ENCODE measurements around the gene ZNF205. TPM values are rescaled to one million over a fixed set of nuclear protein-coding genes. Genes with fewer than 3 reads are reported as not detected.

Gene ZNF205
- total and polyA plus RNA-seq, 9 of the 15 experiments (the other 6 are each of a cell fraction or from before 2014, with no cell fraction given): 2.4 to 11.8 (median 5.1) TPM; not detected in 2

DNA sequence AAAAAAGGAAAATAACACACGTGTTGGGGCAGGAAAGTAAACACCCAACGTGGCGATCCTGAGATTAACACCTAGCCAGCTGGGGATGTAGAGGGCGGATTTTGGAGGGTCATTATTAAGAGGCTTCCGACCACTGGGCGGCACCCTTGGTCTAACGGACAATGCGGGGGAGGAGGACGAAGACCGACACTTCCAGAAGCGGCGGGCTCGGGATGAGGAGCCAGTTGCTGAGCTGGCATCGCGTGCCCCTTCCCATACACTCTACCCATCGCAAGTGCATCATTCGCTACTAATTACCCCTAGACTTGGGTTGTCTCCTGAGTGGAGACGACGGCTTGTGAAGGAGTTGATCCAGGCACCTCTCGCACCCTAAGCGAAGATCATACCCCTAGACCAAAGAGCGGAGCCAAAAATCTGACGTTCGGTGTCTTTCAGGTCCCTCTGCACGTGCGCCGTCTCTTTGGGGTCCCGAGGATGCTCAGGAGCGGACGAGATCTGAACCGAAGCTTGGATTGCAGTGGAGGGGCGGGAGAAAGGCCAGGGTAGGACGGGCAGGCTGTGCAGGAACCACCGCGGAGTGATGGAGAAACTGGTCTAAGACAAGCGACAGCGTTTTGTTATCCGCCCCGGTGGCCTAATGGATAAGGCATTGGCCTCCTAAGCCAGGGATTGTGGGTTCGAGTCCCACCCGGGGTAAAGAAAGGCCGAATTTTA lies 40.0 kb downstream of the ZNF205 start (continued):
- TF ChIP-seq MIER1 (IDR thresholded peaks at IDR 0.05; ENCODE audit: low read depth) (peak; percentile 40; the same call in 1 of the 2 replicates), SRF (CRISPR knock-in tag; IDR thresholded peaks at IDR 0.05) (no peak; a peak in 1 of 4 replicates), NR2C2 (CRISPR knock-in tag; IDR thresholded peaks at IDR 0.05) (no peak), NR2C2 (tag; IDR thresholded peaks at IDR 0.05) (peak; percentile 29; the same call in 1 of the 2 replicates), NBN (IDR thresholded peaks at IDR 0.05; ENCODE audit: low read depth) (peak; percentile 85), ZNF695 (CRISPR knock-in tag; IDR thresholded peaks at IDR 0.05) (no peak), SAFB2 (IDR thresholded peaks at IDR 0.05; ENCODE audit: borderline replicate concordance, low read depth, low read length, severe bottlenecking) (no peak), NFIC (IDR thresholded peaks at IDR 0.05) (peak; percentile 82), RFX1 (IDR thresholded peaks at IDR 0.05) (no peak), SUPT5H (IDR thresholded peaks at IDR 0.05) (no peak), FOXK2 (conservative IDR thresholded peaks at IDR 0.05 in 1 of 2, IDR thresholded peaks at IDR 0.05 in 1 of 2; ENCODE audit: low read depth in 2 of 2) (peak; percentile 96 to 98), CREM (IDR thresholded peaks at IDR 0.05; ENCODE audit: low read depth) (peak; percentile 63), POLR2AphosphoS2 (IDR thresholded peaks at IDR 0.05; ENCODE audit: low read length) (no peak), SP1 (CRISPR knock-in tag; IDR thresholded peaks at IDR 0.05) (peak; percentile 93), FOXA3 (CRISPR knock-in tag; conservative IDR thresholded peaks at IDR 0.05 in 1 of 2, IDR thresholded peaks at IDR 0.05 in 1 of 2) (peak; percentile 80 to 82), SRSF9 (IDR thresholded peaks at IDR 0.05; ENCODE audit: borderline replicate concordance, low read depth, low read length) (no peak), SMARCA4 (IDR thresholded peaks at IDR 0.05) (0 out of 2 replicates have a peak, but pooled peaks have one; percentile 9), LCOR (CRISPR knock-in tag; IDR thresholded peaks at IDR 0.05) (peak; percentile 95), XRCC5 (IDR thresholded peaks at IDR 0.05; ENCODE audit: low read depth, low read length) (peak; percentile 69; the same call in 1 of the 2 replicates), YBX1 (IDR thresholded peaks at IDR 0.05) (no peak)
- TF ChIP-seq, protein P1, sequence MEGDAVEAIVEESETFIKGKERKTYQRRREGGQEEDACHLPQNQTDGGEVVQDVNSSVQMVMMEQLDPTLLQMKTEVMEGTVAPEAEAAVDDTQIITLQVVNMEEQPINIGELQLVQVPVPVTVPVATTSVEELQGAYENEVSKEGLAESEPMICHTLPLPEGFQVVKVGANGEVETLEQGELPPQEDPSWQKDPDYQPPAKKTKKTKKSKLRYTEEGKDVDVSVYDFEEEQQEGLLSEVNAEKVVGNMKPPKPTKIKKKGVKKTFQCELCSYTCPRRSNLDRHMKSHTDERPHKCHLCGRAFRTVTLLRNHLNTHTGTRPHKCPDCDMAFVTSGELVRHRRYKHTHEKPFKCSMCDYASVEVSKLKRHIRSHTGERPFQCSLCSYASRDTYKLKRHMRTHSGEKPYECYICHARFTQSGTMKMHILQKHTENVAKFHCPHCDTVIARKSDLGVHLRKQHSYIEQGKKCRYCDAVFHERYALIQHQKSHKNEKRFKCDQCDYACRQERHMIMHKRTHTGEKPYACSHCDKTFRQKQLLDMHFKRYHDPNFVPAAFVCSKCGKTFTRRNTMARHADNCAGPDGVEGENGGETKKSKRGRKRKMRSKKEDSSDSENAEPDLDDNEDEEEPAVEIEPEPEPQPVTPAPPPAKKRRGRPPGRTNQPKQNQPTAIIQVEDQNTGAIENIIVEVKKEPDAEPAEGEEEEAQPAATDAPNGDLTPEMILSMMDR (IDR thresholded peaks at IDR 0.05 in 2 of 3, conservative IDR thresholded peaks at IDR 0.05 in 1 of 3; ENCODE audit: insufficient read depth in 2 of 3, low read depth in 1 of 3, low read length in 3 of 3): peak; percentile 82 to 86 (median 83)
- TF ChIP-seq, protein P2, sequence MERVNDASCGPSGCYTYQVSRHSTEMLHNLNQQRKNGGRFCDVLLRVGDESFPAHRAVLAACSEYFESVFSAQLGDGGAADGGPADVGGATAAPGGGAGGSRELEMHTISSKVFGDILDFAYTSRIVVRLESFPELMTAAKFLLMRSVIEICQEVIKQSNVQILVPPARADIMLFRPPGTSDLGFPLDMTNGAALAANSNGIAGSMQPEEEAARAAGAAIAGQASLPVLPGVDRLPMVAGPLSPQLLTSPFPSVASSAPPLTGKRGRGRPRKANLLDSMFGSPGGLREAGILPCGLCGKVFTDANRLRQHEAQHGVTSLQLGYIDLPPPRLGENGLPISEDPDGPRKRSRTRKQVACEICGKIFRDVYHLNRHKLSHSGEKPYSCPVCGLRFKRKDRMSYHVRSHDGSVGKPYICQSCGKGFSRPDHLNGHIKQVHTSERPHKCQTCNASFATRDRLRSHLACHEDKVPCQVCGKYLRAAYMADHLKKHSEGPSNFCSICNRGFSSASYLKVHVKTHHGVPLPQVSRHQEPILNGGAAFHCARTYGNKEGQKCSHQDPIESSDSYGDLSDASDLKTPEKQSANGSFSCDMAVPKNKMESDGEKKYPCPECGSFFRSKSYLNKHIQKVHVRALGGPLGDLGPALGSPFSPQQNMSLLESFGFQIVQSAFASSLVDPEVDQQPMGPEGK (CRISPR knock-in tag; IDR thresholded peaks at IDR 0.05; ENCODE audit: borderline replicate concordance): no peak
- TF ChIP-seq, protein P3, sequence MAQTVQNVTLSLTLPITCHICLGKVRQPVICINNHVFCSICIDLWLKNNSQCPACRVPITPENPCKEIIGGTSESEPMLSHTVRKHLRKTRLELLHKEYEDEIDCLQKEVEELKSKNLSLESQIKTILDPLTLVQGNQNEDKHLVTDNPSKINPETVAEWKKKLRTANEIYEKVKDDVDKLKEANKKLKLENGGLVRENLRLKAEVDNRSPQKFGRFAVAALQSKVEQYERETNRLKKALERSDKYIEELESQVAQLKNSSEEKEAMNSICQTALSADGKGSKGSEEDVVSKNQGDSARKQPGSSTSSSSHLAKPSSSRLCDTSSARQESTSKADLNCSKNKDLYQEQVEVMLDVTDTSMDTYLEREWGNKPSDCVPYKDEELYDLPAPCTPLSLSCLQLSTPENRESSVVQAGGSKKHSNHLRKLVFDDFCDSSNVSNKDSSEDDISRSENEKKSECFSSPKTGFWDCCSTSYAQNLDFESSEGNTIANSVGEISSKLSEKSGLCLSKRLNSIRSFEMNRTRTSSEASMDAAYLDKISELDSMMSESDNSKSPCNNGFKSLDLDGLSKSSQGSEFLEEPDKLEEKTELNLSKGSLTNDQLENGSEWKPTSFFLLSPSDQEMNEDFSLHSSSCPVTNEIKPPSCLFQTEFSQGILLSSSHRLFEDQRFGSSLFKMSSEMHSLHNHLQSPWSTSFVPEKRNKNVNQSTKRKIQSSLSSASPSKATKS (CRISPR knock-in tag; IDR thresholded peaks at IDR 0.05): no peak
